ENCODE results near the gene PTPN5. TPM values are rescaled to one million over a fixed set of nuclear protein-coding genes. Genes with fewer than 3 reads are reported as not detected.

The PTPN5 gene
- total RNA-seq, 1 experiment from 2014 or later: 1.4 TPM

GRCh38 chr11:18750944-18751343 lies 40.7 kb downstream of the PTPN5 start:
- no peak overlapping the region for H3K9ac ChIP-seq (ENCODE audit: extremely low read depth, insufficient read length, low read length)
- H3K56ac ChIP-seq (ENCODE audit: insufficient read length, low read depth, low read length): no peak overlapping the region
- H2BK20ac ChIP-seq (ENCODE audit: low read depth, low read length, poor library complexity, severe bottlenecking): no peak overlapping the region
- Mint-ChIP-seq H3K4me1 (peaks cover 13 to 18% of the 10 kb centered on the region in 2 experiments), H3K36me3 (ENCODE audit: insufficient read depth in 1 of 3, low read depth in 3 of 3) (no peaks in the 10 kb centered on the region), H3K27me3 (ENCODE audit: low read depth) (peaks cover 3% of the 10 kb centered on the region), H3K4me3 (no peak overlapping the region), H3K27ac (no peak overlapping the region), H3K9me3 (no peaks in the 10 kb centered on the region)
- H3K79me2 ChIP-seq (ENCODE audit: insufficient read depth, low read length): no peaks in the 10 kb centered on the region
- H4K5ac ChIP-seq (ENCODE audit: insufficient read length, low read depth, low read length): no peak overlapping the region
- no peak for TF ChIP-seq CTCF (conservative IDR thresholded peaks at IDR 0.05)
- no CpG with 5 or more reads among the region's 3 CpGs for WGBS (ENCODE audit: extremely low coverage, insufficient read length, low lambda C conversion rate)
- H3K23ac ChIP-seq (ENCODE audit: insufficient read length, low read depth, low read length): no peak overlapping the region
- H3K23me2 ChIP-seq (ENCODE audit: insufficient read length, low read depth, low read length, poor library complexity, severe bottlenecking): no peaks in the 10 kb centered on the region
- no peak overlapping the region for H2BK5ac ChIP-seq (ENCODE audit: insufficient read length, low read length)
- H3K4me2 ChIP-seq (ENCODE audit: insufficient read depth, insufficient read length, low read length): no peak overlapping the region
- no peak overlapping the region for H2AK5ac ChIP-seq (ENCODE audit: insufficient read length, low read length)
- no peaks in the 10 kb centered on the region for H4K20me1 ChIP-seq (ENCODE audit: control insufficient read depth, insufficient read depth, insufficient read length)
- no peaks in the 10 kb centered on the region for H3K79me1 ChIP-seq (ENCODE audit: insufficient read depth, low read depth, low read length, poor library complexity, severe bottlenecking)
- H3K18ac ChIP-seq (ENCODE audit: insufficient read length, low read depth, low read length): no peak overlapping the region
- H4K91ac ChIP-seq (ENCODE audit: insufficient read length, low read depth, low read length): no peak overlapping the region
- no peak overlapping the region for H3K27ac ChIP-seq (ENCODE audit: insufficient read length, low read depth, low read length)
- no peak for DNase-seq
- no peak overlapping the region for H4K8ac ChIP-seq (replicated peaks; ENCODE audit: insufficient read length, low read depth, low read length)
- no peak overlapping the region for H2AFZ ChIP-seq (ENCODE audit: low read length)
- no peak overlapping the region for H3K4ac ChIP-seq (ENCODE audit: low read depth, low read length)
- no peak overlapping the region for H2BK12ac ChIP-seq (ENCODE audit: insufficient read length, low read depth, low read length)
- H3T11ph ChIP-seq (ENCODE audit: low read length): no peak overlapping the region
- H3K14ac ChIP-seq (ENCODE audit: insufficient read depth, low read length): no peak overlapping the region
- H3K9me3 ChIP-seq (ENCODE audit: control insufficient read depth, low read depth, low read length): no peaks in the 10 kb centered on the region
- H3K27me3 ChIP-seq (ENCODE audit: insufficient read depth, low read length): no peaks in the 10 kb centered on the region
- H3K4me1 ChIP-seq (ENCODE audit: insufficient read depth, low read length): peaks cover 2% of the 10 kb centered on the region; the same call in 1 of the 2 replicates
- no peak overlapping the region for H2BK120ac ChIP-seq (ENCODE audit: low read depth, low read length, poor library complexity, severe bottlenecking)
- no peak overlapping the region for H2BK15ac ChIP-seq (ENCODE audit: low read depth, low read length)

Measured in H9 (cell line).